ENCODE measurements around the gene SCARB1.

SCARB1 gene

GRCh38 chr12:124778411-124778810 lies 85.3 kb downstream of the SCARB1 start:
- DNase-seq (ENCODE audit: low spot score) (no peak), FAIRE-seq (no peak)

GRCh38 chr12:124777399-124778372 lies 86.0 kb downstream of the SCARB1 start:
- FAIRE-seq (no peak), DNase-seq (ENCODE audit: low spot score) (no peak)

GRCh38 chr12:124776125-124776513 lies 87.5 kb downstream of the SCARB1 start:
- no peak for FAIRE-seq
- DNase-seq (ENCODE audit: low spot score): no peak

GRCh38 chr12:124774462-124775167 lies 89.0 kb downstream of the SCARB1 start:
- DNase-seq (ENCODE audit: low spot score): peak; percentile 20
- no peak for FAIRE-seq

GRCh38 chr12:124774054-124774461 lies 89.6 kb downstream of the SCARB1 start:
- FAIRE-seq (no peak), DNase-seq (ENCODE audit: low spot score) (no peak)

GRCh38 chr12:124772289-124773170 lies 91.1 kb downstream of the SCARB1 start:
- FAIRE-seq: no peak
- DNase-seq (ENCODE audit: low spot score): no peak

GRCh38 chr12:124771462-124772288 lies 92.0 kb downstream of the SCARB1 start:
- FAIRE-seq (no peak), DNase-seq (ENCODE audit: low spot score) (peak; percentile 39)

GRCh38 chr12:124770728-124771127 lies 92.9 kb downstream of the SCARB1 start:
- no peak for FAIRE-seq

GRCh38 chr12:124769881-124770512 lies 93.7 kb downstream of the SCARB1 start:
- DNase-seq (ENCODE audit: low spot score) (no peak), FAIRE-seq (no peak)

More at GRCh38 chr12:124770728-124771127, 92.9 kb downstream of the SCARB1 start:
- no peak for DNase-seq (ENCODE audit: low spot score)

- DNase-seq (ENCODE audit: low spot score): no peak
- FAIRE-seq: no peak
Measured at GRCh38 chr12:124769163-124769530, 94.5 kb downstream of the SCARB1 start.

- DNase-seq (ENCODE audit: low spot score) (no peak), FAIRE-seq (no peak)
Measured at GRCh38 chr12:124768452-124769162, 95.1 kb downstream of the SCARB1 start.

GRCh38 chr12:124767066-124767821 lies 96.4 kb downstream of the SCARB1 start:
- FAIRE-seq: no peak
- peak; percentile 52 for DNase-seq (ENCODE audit: low spot score)

GRCh38 chr12:124766727-124767065 lies 97.0 kb downstream of the SCARB1 start:
- FAIRE-seq: no peak
- no peak for DNase-seq (ENCODE audit: low spot score)

GRCh38 chr12:124765581-124766489 lies 97.8 kb downstream of the SCARB1 start:
- FAIRE-seq: no peak
- DNase-seq (ENCODE audit: low spot score): no peak

GRCh38 chr12:124764870-124765580 lies 98.6 kb downstream of the SCARB1 start:
- FAIRE-seq (peak; percentile 90), DNase-seq (ENCODE audit: low spot score) (peak; percentile 81)

- DNase-seq (ENCODE audit: low spot score) (peak; percentile 9), FAIRE-seq (no peak)
Measured at GRCh38 chr12:124764451-124764850, 99.2 kb downstream of the SCARB1 start.

- DNase-seq (ENCODE audit: low spot score) (no peak), FAIRE-seq (no peak)
Measured at GRCh38 chr12:124763594-124763979, 100.1 kb downstream of the SCARB1 start.
